Esophagus muscularis mucosa (tissue), 4 donors: Measurements from ENCODE around the gene GNPDA1.

Experiments used
- EP300 ChIP-seq: sonication (generic); formaldehyde crosslinking; IDR thresholded peaks from one replicate; pipeline ENCODE4 v1.6.1; 2017; ENCODE audit warnings: antibody characterized with exemption
- POLR2A ChIP-seq: fragments of 450-650 bp; IDR thresholded peaks from one replicate; pipeline ENCODE4 v1.6.1; 2017; ENCODE audit warnings: antibody characterized with exemption, moderate library complexity, mild to moderate bottlenecking, low read depth
- POLR2AphosphoS5 ChIP-seq, 2 donors: sonication (generic); formaldehyde crosslinking; IDR thresholded peaks; one replicate each; pipeline ENCODE4 v1.6.1; 2017; ENCODE audit warnings: antibody characterized with exemption in 2 of 2
- TF ChIP-seq, protein P1 (sequence below), 3 experiments: fragments of 200-600 bp in 2 of 3; fragments of 450-650 bp in 1 of 3; sonication (generic) in 2 of 3; IDR thresholded peaks; one replicate each; pipeline ENCODE4 v1.5.1; 2017 to 2019; ENCODE audit warnings: antibody characterized with exemption in 3 of 3, mild to moderate bottlenecking in 2 of 3, moderate library complexity in 1 of 3

DNA sequence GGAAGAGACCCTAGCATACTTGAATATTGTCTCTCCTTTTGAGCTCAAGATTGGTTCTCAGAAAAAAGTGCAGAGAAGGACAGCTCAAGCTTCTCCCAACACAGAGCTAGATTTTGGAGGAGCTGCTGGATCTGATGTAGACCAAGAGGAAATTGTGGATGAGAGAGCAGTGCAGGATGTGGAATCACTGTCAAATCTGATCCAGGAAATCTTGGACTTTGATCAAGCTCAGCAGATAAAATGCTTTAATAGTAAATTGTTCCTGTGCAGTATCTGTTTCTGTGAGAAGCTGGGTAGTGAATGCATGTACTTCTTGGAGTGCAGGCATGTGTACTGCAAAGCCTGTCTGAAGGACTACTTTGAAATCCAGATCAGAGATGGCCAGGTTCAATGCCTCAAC lies 34.4 kb downstream of the GNPDA1 start:
- TF ChIP-seq, protein P1, sequence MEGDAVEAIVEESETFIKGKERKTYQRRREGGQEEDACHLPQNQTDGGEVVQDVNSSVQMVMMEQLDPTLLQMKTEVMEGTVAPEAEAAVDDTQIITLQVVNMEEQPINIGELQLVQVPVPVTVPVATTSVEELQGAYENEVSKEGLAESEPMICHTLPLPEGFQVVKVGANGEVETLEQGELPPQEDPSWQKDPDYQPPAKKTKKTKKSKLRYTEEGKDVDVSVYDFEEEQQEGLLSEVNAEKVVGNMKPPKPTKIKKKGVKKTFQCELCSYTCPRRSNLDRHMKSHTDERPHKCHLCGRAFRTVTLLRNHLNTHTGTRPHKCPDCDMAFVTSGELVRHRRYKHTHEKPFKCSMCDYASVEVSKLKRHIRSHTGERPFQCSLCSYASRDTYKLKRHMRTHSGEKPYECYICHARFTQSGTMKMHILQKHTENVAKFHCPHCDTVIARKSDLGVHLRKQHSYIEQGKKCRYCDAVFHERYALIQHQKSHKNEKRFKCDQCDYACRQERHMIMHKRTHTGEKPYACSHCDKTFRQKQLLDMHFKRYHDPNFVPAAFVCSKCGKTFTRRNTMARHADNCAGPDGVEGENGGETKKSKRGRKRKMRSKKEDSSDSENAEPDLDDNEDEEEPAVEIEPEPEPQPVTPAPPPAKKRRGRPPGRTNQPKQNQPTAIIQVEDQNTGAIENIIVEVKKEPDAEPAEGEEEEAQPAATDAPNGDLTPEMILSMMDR (IDR thresholded peaks at IDR 0.05), result no peak
- TF ChIP-seq EP300, result no peak
- no peak for TF ChIP-seq POLR2AphosphoS5 (IDR thresholded peaks at IDR 0.05)
- no peak for TF ChIP-seq POLR2A
